Measurements from ENCODE around the gene KCNJ5.

GRCh38 chr11:128872094-128872493 is 19.1 kb upstream of the KCNJ5 start:
- TF ChIP-seq CTCF (IDR thresholded peaks at IDR 0.05) (no peak), POLR2A (IDR thresholded peaks at IDR 0.05) (no peak)

Data from uterus (tissue), 2 donors.